GM10847 (cell line): Measurements from ENCODE around the gene GRIN2A.

Experiments used
- POLR2A ChIP-seq: IDR thresholded peaks from 2 replicates; pipeline ENCODE4 v1.6.1; 2011; ENCODE audit not compliant: insufficient read length; ENCODE audit errors: extremely low read depth

Gene GRIN2A

GRCh38 chr16:9917691-9918090 lies 264.5 kb downstream of the GRIN2A start:
- TF ChIP-seq POLR2A: no peak

- TF ChIP-seq POLR2A: no peak
Observed at GRCh38 chr16:9913604-9914326, 268.5 kb downstream of the GRIN2A start.

- TF ChIP-seq POLR2A: no peak
Observed at GRCh38 chr16:9911989-9912388, 270.2 kb downstream of the GRIN2A start.

GRCh38 chr16:9911231-9911630 lies 271.0 kb downstream of the GRIN2A start:
- no peak for TF ChIP-seq POLR2A

GRCh38 chr16:9909072-9909825 lies 273.0 kb downstream of the GRIN2A start:
- TF ChIP-seq POLR2A: no peak

GRCh38 chr16:9908613-9909012 lies 273.6 kb downstream of the GRIN2A start:
- TF ChIP-seq POLR2A: no peak

GRCh38 chr16:9907752-9908151 lies 274.5 kb downstream of the GRIN2A start:
- TF ChIP-seq POLR2A: no peak

- TF ChIP-seq POLR2A: no peak
Observed at GRCh38 chr16:9906218-9906617, 276.0 kb downstream of the GRIN2A start.

- no peak for TF ChIP-seq POLR2A
Observed at GRCh38 chr16:9904526-9904925, 277.7 kb downstream of the GRIN2A start.

GRCh38 chr16:9900576-9900975 lies 281.7 kb downstream of the GRIN2A start:
- no peak for TF ChIP-seq POLR2A

- TF ChIP-seq POLR2A: no peak
Observed at GRCh38 chr16:9898555-9898954, 283.7 kb downstream of the GRIN2A start.

- no peak for TF ChIP-seq POLR2A
Observed at GRCh38 chr16:9898124-9898523, 284.1 kb downstream of the GRIN2A start.

GRCh38 chr16:9895817-9896216 lies 286.4 kb downstream of the GRIN2A start:
- no peak for TF ChIP-seq POLR2A

- no peak for TF ChIP-seq POLR2A
Observed at GRCh38 chr16:9885876-9886275, 296.4 kb downstream of the GRIN2A start.

- TF ChIP-seq POLR2A: no peak
Observed at GRCh38 chr16:9885467-9885866, 296.8 kb downstream of the GRIN2A start.

GRCh38 chr16:9874219-9874618 lies 308.0 kb downstream of the GRIN2A start:
- no peak for TF ChIP-seq POLR2A
